ENCODE data around the gene TJAP1.
"Not testable (repeated sequence)": the region's sequence is repeated elsewhere in the genome, so short reads cannot be mapped to it uniquely, and the experiment has no call there.

The TJAP1 gene

GRCh38 chr6:43481591-43482236, 4.3 kb downstream of the TJAP1 start:
- no peak for DNase-seq (ENCODE audit: low read depth)

GRCh38 chr6:43488667-43489276, 11.4 kb downstream of the TJAP1 start:
- DNase-seq (ENCODE audit: low read depth) = no peak

GRCh38 chr6:43489277-43490072, 12.1 kb downstream of the TJAP1 start:
- DNase-seq (ENCODE audit: low read depth) = no peak

GRCh38 chr6:43490523-43490939, 13.2 kb downstream of the TJAP1 start:
- no peak for DNase-seq (ENCODE audit: low read depth)

GRCh38 chr6:43491750-43492661, 14.6 kb downstream of the TJAP1 start:
- DNase-seq (ENCODE audit: low read depth) = no peak

- no peak for DNase-seq (ENCODE audit: low read depth)
These were observed 15.3 kb downstream of the TJAP1 start for GRCh38 chr6:43492673-43493072.

- no peak for DNase-seq (ENCODE audit: low read depth)
These were observed 15.9 kb downstream of the TJAP1 start for GRCh38 chr6:43493230-43493629.

GRCh38 chr6:43493833-43494232, 16.5 kb downstream of the TJAP1 start:
- DNase-seq (ENCODE audit: low read depth) = no peak

GRCh38 chr6:43494321-43494720, 17.0 kb downstream of the TJAP1 start:
- DNase-seq (ENCODE audit: low read depth) = no peak

GRCh38 chr6:43494766-43495165, 17.4 kb downstream of the TJAP1 start:
- DNase-seq (ENCODE audit: low read depth) = no peak

- no peak for DNase-seq (ENCODE audit: low read depth)
These were observed 18.1 kb downstream of the TJAP1 start for GRCh38 chr6:43495409-43495941.

GRCh38 chr6:43496370-43497128, 19.2 kb downstream of the TJAP1 start:
- no peak for DNase-seq (ENCODE audit: low read depth)

- no peak for DNase-seq (ENCODE audit: low read depth)
These were observed 19.7 kb downstream of the TJAP1 start for GRCh38 chr6:43497129-43497396.

GRCh38 chr6:43497689-43498088, 20.3 kb downstream of the TJAP1 start:
- DNase-seq (ENCODE audit: low read depth) = no peak

GRCh38 chr6:43498291-43498690, 20.9 kb downstream of the TJAP1 start:
- not testable (repeated sequence) for DNase-seq (ENCODE audit: low read depth)

- DNase-seq (ENCODE audit: low read depth) = no peak
These were observed 21.9 kb downstream of the TJAP1 start for GRCh38 chr6:43499028-43499815.

- no peak for DNase-seq (ENCODE audit: low read depth)
These were observed 23.6 kb downstream of the TJAP1 start for GRCh38 chr6:43500921-43501320.

GRCh38 chr6:43502666-43503065, 25.3 kb downstream of the TJAP1 start:
- DNase-seq (ENCODE audit: low read depth) = no peak

GRCh38 chr6:43503443-43503842, 26.1 kb downstream of the TJAP1 start:
- DNase-seq (ENCODE audit: low read depth) = no peak

- DNase-seq (ENCODE audit: low read depth) = no peak
These were observed 27.6 kb downstream of the TJAP1 start for GRCh38 chr6:43504756-43505593.

Data from activated T-helper 9 cell treated with anti-CD3 and anti-CD28 coated beads, Interleukin-2, amount 50 U/mL, for 16 hours (primary cell).